ENCODE data around the gene ERG.

DNA sequence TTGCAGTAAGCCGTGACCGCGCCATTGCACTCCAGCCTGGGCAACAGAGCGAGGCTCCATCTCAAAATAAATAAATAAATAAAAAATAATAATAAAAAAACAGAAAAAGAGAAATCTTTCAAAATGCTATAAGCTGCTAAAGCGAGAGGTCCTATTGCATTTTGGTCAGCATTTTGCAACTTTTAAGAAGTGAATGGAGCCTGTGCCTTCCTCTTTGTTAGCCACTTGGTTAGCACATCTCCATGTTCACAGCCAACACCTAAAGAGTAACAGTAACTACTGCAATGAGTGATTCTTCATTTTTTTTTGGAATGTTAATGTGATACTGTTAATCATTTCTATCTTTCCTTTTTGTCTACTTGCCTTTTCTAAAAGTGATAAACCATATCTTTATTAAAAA, 80.6 kb downstream of the ERG start:
- TF ChIP-seq POLR2AphosphoS5 (IDR thresholded peaks at IDR 0.05; ENCODE audit: low read depth, low read length) (no peak), POLR2A (IDR thresholded peaks at IDR 0.05; ENCODE audit: low read depth, low read length) (no peak), TAF1 (IDR thresholded peaks at IDR 0.05; ENCODE audit: low read depth, low read length) (no peak), PAX5 (IDR thresholded peaks at IDR 0.05; ENCODE audit: insufficient read depth, low read length, severe bottlenecking) (no peak)
